GM20000 (cell line): ENCODE measurements around the gene CPNE1.
"Not testable (repeated sequence)": the region's sequence is repeated elsewhere in the genome, so short reads cannot be mapped to it uniquely, and the experiment has no call there.

Experiments used
- DNase-seq: peaks from one replicate; pipeline ENCODE4 v3.0.0; 2012; ENCODE audit warnings: low spot score
- CTCF ChIP-seq: IDR thresholded peaks from 2 replicates; pipeline ENCODE4 v1.5.1; 2012; ENCODE audit warnings: mild to moderate bottlenecking, control low read depth; ENCODE audit errors: extremely low read depth, missing control alignments

CPNE1 gene

DNA sequence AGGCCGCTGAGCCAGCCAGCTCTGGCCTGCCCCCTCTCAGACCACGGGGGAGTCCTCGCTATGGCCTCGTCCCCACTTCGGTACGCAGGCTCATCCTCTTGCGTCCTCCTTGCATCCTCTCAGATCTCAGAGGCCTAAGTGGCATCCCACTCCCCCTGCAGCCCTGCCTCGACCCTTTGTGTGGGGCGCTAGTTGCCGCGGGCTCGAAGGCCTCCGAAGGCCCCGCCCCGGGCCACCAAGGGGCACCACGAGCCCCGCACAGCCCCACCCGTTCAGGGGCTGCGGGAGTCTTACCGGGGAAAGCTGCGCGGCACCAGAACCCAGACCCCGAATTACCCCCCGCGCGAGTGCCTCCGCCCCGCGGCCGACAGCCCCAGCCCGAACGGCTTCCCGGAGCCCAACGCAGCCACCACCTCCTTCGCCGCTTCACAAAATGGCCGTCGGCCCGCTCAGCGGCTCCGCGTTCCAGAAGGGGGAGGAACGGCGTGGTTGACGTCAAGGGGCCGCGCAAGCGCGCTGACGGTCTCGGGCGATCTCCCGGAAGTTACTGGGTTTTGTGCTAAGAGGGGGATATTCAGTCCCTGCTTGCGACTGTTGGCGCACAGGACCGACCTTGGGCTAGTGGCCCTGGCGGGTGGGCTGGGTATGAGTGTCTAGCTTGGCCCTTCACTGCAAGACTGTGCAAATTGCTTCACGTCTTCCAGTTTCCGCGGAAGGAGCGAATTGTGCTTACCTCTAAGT, at the start of gene CPNE1, which contains the start of gene RBM12:
Gene CPNE1, minus strand, starts transcription at position 435 of the 741 bp plus-strand sequence. CDS start 31,977 bp downstream, outside the sequence.
Gene RBM12, minus strand, starts transcription at position 435 of the 741 bp plus-strand sequence. CDS start 9,578 bp downstream, outside the sequence.
- TF ChIP-seq CTCF = no peak
- DNase-seq = peak; percentile 97

- TF ChIP-seq CTCF = no peak
- DNase-seq = no peak
Observed at GRCh38 chr20:35714127-35714526, 49.4 kb upstream of the CPNE1 start.

DNA sequence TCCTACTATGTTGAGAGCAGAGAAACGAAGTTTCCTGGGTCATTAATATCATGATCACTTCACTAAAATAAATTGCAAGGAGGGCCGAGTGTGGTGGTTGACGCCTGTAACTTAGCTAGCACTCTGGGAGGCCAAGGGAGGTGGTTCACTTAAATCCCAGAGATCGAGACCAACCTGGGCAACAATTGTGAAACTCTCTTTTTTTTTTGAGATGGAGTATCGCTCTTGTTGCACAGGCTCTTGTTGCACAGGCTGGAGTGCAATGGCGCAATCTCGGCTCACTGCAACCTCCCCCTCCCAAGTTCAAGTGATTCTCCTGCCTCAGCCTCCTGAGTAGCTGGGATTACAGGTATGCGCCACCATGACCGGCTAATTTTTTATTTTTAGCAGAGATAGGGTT, 48.4 kb upstream of the CPNE1 start:
- DNase-seq = not testable (repeated sequence)

DNA sequence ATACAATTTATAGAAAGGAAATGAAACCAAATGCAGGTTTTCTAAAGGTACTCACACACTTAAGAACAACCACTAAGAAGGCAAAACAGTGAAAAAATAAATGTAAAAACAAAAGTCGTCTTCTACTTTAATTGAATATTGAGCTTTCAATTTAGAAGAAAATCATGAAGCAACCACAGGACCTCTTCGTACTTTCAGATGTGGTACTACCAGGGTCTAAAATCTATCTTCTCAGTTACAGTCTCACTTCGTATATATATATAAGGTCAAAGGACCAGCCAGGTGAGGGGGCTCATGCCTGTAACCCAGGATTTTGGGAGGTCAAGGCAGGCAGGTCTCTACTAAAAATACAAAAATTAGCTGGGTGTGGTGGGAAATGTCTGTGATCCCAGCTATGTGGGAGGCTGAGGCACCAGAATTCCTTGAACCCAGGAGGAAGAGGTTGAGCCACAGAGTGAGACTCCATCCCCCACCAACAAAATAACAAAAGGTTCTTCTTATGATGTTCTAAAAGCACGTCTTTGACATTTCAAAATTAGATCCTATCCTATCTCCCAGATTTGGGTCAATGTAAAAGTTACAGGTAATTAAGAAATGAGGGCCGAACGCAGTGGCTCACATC, 47.0 kb upstream of the CPNE1 start:
- no peak for TF ChIP-seq CTCF
- no peak for DNase-seq

DNA sequence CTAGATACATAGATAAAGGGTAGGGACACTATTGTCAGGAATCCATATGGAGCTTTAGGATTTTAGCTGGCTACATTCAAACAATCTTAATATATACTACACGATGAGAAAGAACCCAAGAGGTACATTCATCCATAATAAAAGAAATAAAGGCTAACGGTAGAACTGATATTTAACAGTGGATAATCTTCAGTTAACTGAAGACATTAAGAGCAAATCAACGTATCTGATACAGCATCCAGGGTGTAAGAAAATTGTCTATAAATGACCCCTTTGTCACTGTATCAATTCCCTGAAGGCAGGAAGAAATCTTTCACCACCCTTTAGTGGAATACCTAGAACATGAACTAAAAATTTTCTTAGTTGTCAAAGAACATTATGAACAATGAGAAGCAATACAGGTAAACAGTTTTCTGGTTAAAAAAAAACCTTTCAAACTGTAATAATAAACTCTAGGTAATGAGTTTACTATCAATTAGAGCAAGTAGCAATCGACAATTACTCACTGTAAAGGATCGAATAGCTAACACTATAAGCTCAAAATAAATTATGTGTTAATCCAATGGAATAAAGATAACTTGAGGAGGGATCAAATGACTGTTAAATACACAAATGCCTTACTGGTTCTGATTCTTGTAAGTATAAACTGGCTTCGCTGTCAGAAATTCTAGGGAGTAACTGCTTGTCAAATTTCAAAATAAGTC, 46.3 kb upstream of the CPNE1 start:
- no peak for TF ChIP-seq CTCF
- no peak for DNase-seq

DNA sequence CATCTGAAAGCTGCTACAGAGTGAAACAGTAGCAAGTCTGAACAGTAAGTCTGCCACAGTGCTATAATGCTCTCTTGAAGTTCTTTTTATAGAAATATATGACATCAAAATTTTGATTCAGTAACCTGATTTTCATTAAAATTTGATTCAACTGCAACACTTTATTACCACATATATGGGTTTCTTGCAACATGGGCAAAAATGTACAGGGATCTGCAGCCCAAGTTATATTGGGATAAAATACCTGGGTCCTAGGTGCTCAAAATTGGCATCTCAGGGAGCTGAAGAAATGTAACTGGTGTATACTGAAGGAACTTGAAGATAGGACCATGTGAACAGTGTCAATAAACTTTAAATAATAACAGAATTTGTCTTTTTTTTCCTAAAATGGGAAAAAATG, 45.3 kb upstream of the CPNE1 start:
- no peak for DNase-seq
- no peak for TF ChIP-seq CTCF

- no peak for DNase-seq
- no peak for TF ChIP-seq CTCF
Observed at GRCh38 chr20:35709259-35709658, 44.6 kb upstream of the CPNE1 start.
